GM12865 (cell line): ENCODE results near the gene NAT16.
"Not testable (repeated sequence)": the region's sequence is repeated elsewhere in the genome, so short reads cannot be mapped to it uniquely, and the experiment has no call there.

Experiments
- DNase-seq: peaks from one replicate; pipeline ENCODE4 v3.0.0; 2010; ENCODE audit warnings: low read depth
- H3K4me3 ChIP-seq: 2 replicates; pipeline ENCODE4 v1.5.1; 2011; ENCODE audit warnings: mild to moderate bottlenecking, low read depth, low read length, control low read depth
- TF ChIP-seq, protein P1 (sequence below): IDR thresholded peaks from 2 replicates; pipeline ENCODE4 v1.5.1; 2011; ENCODE audit warnings: low read length, control low read depth, low read depth, inconsistent platforms; ENCODE audit not compliant: insufficient read depth; ENCODE audit errors: missing control alignments

NAT16 gene

DNA sequence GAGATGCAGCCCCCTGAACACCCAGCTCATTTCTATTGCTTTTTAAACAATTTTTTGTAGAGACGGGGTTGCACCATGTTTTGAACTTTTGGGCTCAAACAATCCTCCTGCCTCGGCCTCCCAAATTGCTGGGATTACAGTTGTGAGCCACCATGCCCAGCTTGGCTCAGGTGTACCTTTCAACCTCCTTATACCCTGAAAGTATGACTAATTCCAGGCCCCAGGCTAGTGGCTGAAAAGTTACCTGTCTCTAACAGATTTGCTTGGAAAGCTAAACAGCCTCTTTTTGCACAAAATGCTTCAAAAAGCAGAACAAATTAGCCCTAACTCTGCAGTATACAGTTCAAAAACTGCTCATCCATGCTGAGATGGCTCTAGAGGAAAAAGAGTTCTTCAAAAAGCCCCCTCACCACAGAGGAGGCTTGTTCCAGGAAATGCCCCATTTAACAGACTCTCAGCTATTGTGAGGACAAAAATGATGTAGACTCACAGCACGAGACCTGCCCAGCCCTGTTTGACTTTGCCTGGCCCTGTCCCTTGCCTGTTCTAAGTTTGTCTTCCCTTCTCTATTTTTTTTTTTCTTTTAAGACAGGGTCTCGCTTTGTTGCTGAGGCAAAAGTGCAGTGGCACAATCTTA, 39.2 kb downstream of the NAT16 start:
- TF ChIP-seq, protein P1, sequence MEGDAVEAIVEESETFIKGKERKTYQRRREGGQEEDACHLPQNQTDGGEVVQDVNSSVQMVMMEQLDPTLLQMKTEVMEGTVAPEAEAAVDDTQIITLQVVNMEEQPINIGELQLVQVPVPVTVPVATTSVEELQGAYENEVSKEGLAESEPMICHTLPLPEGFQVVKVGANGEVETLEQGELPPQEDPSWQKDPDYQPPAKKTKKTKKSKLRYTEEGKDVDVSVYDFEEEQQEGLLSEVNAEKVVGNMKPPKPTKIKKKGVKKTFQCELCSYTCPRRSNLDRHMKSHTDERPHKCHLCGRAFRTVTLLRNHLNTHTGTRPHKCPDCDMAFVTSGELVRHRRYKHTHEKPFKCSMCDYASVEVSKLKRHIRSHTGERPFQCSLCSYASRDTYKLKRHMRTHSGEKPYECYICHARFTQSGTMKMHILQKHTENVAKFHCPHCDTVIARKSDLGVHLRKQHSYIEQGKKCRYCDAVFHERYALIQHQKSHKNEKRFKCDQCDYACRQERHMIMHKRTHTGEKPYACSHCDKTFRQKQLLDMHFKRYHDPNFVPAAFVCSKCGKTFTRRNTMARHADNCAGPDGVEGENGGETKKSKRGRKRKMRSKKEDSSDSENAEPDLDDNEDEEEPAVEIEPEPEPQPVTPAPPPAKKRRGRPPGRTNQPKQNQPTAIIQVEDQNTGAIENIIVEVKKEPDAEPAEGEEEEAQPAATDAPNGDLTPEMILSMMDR, result no peak
- H3K4me3 ChIP-seq, result no peak overlapping the region
- DNase-seq, result no peak

DNA sequence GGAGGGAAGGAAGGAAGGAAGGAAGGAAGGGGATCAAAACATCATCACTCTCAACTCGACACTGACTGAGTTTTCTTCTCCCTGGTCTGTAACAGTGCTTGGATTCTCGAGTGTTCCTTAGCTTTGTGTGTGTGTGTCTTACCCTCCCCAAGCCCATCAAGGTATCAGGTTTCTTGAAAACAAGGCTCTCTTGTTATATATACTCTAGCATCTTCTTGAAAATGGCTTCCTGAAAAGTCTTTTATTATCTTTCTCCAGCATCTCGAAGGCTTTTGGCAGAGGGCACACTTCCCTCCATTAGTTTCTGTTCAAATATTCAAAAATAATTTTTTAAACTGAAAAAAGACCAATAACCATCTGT, 39.8 kb downstream of the NAT16 start:
- TF ChIP-seq, protein P1, result no peak
- no peak for DNase-seq
- H3K4me3 ChIP-seq, result no peak overlapping the region

DNA sequence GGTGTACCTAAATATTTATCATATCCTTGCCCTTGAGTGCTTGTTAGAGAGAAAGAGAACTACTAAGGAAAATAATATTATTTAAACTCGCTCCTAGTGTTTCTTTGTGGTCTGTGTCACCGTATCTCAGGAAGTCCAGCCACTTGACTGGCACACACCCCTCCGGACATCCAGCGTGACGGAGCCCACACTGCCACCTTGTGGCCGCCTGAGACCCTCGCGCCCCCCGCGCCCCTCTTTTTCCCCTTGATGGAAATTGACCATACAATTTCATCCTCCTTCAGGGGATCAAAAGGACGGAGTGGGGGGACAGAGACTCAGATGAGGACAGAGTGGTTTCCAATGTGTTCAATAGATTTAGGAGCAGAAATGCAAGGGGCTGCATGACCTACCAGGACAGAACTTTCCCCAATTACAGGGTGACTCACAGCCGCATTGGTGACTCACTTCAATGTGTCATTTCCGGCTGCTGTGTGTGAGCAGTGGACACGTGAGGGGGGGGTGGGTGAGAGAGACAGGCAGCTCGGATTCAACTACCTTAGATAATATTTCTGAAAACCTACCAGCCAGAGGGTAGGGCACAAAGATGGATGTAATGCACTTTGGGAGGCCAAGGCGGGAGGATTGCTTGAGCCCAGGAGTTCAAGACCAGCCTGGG, 41.8 kb downstream of the NAT16 start:
- TF ChIP-seq, protein P1, result peak; percentile 76
- peak; percentile 90 for DNase-seq
- H3K4me3 ChIP-seq, result peak overlapping the region; percentile 45

DNA sequence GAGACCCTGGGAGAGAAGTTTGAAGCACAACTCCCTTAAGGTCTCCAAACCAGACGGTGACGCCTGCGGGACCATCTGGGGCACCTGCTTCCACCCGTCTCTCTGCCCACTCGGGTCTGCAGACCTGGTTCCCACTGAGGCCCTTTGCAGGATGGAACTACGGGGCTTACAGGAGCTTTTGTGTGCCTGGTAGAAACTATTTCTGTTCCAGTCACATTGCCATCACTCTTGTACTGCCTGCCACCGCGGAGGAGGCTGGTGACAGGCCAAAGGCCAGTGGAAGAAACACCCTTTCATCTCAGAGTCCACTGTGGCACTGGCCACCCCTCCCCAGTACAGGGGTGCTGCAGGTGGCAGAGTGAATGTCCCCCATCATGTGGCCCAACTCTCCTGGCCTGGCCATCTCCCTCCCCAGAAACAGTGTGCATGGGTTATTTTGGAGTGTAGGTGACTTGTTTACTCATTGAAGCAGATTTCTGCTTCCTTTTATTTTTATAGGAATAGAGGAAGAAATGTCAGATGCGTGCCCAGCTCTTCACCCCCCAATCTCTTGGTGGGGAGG, 42.4 kb downstream of the NAT16 start:
- TF ChIP-seq, protein P1, result no peak
- no peak for DNase-seq
- 0 out of 2 replicates have a peak overlapping the region, but pooled peaks have one; percentile 45 for H3K4me3 ChIP-seq

DNA sequence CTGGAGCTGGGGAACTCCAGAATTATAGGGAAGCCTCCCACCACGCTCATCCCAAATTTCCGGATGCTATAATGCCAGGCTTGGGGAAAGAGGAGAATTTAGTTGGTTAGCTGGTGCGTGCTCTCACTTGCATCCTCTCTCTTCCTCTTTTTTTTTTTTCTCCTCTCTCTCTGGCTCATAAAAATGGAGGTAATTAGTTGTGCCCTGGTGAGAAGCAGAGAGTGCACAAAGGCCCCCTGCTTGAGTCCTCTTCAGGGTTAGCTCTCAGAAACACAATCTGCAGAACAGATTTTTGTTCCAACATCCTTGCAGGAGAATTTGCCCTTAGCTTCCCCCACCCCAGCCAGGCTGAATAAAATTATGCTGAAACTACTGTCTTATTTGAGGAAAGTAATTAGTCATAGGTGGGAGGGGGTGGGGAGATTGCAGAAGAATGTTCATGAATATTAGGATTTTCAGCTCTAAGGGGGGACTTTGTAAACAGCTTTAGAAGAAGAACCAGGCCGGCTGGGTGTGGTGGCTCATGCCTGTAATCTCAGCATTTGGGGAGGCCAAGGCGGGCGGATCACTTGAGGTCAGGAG, 45.6 kb downstream of the NAT16 start:
- H3K4me3 ChIP-seq, result no peak overlapping the region
- no peak for DNase-seq
- TF ChIP-seq, protein P1, result no peak

DNA sequence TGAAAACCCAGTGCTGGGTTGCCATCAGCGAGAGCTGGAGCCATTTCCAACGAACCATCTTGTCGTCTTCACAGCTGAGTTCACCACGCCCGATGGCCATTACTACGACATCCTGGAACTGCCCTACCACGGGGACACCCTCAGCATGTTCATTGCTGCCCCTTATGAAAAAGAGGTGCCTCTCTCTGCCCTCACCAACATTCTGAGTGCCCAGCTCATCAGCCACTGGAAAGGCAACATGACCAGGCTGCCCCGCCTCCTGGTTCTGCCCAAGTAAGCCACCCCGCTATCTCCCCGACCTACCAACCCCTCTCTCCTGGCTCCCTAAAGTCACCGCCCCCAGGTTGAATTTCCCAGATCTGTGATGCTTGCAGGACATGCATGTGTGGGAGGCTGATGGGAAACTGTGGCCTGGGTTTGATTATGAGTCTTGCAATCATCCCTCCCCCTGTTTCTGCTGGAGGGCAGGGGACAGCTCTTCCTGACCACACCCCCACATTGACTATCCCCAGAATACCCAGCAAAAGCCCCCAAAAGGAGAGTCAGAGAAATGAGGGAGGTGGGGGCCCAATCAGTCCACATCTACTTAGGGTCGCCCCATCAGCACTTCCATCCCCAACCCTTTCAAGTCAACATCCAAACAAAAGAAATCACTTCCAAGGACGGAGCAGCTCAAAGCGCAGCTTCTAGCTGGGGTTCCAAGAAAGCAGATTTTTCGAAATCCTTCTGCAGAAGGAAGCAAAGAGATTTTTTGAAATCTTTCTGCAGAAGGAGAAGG, 46.3 kb downstream of the NAT16 start:
- TF ChIP-seq, protein P1, result no peak
- no peak overlapping the region for H3K4me3 ChIP-seq
- no peak for DNase-seq

DNA sequence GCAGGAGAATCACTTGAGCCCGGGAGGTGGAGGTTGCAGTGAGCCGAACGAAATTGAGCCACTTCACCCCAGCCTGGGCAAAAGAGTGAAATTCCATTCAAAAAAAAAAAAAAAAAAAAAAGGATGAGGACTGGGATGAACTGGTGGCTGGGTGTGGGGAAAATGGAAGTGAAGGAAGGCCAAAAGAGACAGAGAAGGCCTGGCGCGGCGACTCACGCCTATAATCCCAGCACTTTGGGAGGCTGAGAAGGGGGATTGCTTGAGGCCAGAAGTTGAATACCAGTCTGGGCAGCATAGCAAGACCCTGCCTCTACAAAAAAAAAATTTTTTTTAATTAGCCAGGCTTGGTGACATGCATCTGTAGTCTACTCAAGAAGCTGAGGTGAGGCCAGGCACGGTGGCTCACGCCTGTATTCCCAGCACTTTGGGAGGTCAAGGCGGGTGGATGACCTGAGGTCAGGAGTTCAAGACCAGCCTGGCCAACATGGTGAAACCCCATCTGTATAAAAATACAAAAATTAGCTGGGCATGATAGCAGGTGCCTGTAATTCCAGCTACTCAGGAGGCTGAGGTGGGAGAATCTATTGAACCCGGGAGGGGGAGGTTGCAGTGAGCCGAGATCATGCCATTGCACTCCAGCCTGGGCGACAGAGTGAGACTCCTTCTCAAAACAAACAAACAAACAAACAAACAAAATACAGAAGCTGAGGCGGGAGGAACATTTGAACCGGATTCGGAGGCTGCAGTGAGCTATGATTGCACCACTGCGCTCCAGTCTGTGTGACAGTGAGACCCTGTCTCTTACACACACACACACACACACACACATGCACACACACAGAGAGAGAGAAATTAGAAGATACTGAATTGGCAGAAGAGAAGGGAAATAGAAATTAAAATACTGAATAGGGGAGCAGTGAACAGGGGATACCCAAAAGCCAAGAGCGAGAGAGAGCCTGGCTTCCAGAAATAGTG, 47.2 kb downstream of the NAT16 start:
- H3K4me3 ChIP-seq, DNase-seq: not testable (repeated sequence)
